ENCODE data around the gene SLC7A14.

Gene SLC7A14

DNA sequence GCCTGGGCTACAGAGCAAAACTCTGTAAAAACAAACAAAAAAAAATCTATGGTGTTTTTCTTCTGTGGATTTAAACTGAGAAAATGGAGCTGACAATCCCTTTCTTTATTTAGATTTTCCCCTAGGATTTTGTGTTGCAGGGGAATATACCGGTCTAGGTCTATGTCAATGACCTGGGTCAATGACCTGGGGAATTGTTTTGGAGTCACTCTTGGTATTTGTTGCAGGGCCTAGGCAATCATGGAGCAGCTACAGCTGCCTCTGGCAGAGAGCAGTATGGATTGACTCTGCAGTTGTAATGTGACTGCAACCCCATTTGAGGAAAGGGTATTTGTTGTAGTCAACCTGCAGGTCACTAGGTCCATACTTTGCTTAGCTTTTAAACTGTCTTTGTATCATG, 37.6 kb upstream of the SLC7A14 start:
- no peaks in the 10 kb centered on the region for H3K79me2 ChIP-seq (ENCODE audit: insufficient read depth, low read length)
- no peaks in the 10 kb centered on the region for H3K9me3 ChIP-seq (ENCODE audit: insufficient read depth, low read length, severe bottlenecking)
- TF ChIP-seq, protein P1, sequence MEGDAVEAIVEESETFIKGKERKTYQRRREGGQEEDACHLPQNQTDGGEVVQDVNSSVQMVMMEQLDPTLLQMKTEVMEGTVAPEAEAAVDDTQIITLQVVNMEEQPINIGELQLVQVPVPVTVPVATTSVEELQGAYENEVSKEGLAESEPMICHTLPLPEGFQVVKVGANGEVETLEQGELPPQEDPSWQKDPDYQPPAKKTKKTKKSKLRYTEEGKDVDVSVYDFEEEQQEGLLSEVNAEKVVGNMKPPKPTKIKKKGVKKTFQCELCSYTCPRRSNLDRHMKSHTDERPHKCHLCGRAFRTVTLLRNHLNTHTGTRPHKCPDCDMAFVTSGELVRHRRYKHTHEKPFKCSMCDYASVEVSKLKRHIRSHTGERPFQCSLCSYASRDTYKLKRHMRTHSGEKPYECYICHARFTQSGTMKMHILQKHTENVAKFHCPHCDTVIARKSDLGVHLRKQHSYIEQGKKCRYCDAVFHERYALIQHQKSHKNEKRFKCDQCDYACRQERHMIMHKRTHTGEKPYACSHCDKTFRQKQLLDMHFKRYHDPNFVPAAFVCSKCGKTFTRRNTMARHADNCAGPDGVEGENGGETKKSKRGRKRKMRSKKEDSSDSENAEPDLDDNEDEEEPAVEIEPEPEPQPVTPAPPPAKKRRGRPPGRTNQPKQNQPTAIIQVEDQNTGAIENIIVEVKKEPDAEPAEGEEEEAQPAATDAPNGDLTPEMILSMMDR (IDR thresholded peaks at IDR 0.05; ENCODE audit: borderline replicate concordance, extremely low read depth, low read length, poor library complexity, severe bottlenecking), result no peak
- TF ChIP-seq EZH2 (IDR thresholded peaks at IDR 0.05; ENCODE audit: borderline replicate concordance, low read depth, low read length, severe bottlenecking), result no peak
- H3K27me3 ChIP-seq (ENCODE audit: insufficient read depth, low read length, poor library complexity), result no peaks in the 10 kb centered on the region
- no peak overlapping the region for H2AFZ ChIP-seq (ENCODE audit: low read depth, low read length)
- no peaks in the 10 kb centered on the region for H3K4me1 ChIP-seq (ENCODE audit: insufficient read depth, low read length)
- no peak overlapping the region for H3K27ac ChIP-seq (ENCODE audit: low read length)
- DNase-seq (no peak), ATAC-seq (ENCODE audit: insufficient read depth, low read depth) (no peak)
- no peaks in the 10 kb centered on the region for H4K20me1 ChIP-seq (ENCODE audit: insufficient read depth, low read length)
- no peaks in the 10 kb centered on the region for H3K36me3 ChIP-seq (ENCODE audit: insufficient read depth, low read length)
- no peak overlapping the region for H3K4me2 ChIP-seq (ENCODE audit: insufficient read depth, low read length)
- H3K4me3 ChIP-seq (ENCODE audit: low read depth in 1 of 2, low read length in 2 of 2), result no peak overlapping the region
- no peak overlapping the region for H3K9ac ChIP-seq (ENCODE audit: low read depth, low read length)

DNA sequence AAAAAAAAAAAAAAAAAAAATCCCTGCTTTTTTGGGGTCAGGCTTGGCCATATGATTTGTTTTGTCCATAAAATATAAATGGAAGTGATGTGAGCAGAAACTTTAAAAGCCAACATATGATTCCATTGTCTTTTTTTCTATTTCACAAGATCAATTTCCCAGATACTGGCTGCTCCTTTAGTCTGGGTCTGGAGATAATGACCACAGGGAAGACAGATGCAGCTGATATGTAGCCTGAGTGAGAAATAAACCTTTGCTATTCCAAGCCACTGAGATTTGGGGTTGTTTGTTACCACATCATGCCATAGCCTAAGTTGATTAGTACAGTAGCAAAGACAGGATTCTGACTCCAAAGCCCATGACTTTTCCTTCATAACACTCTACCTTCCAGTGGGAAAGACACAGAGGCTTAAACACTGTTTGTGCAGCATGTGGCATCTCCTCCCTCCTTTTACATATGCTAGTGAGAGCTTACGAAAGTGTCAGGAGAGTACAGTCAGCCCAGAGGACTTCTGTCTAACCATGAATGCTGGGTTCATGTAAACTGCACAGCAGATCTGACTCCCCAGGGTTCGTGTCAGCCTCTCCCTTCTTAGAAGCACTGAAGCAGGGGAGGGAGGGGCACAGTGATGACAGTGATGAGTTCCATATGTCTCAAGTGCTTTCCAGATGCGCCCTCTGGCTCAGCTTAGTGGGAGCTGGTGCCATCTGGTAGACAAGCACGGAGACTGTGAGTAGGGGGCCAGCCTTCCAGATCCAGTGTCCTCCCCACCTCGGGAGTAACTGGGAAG, 36.7 kb upstream of the SLC7A14 start:
- DNase-seq (no peak), ATAC-seq (ENCODE audit: insufficient read depth, low read depth) (no peak)
- Histone ChIP-seq H3K36me3 (ENCODE audit: insufficient read depth, low read length) (no peaks in the 10 kb centered on the region), H3K27ac (ENCODE audit: low read length) (no peak overlapping the region), H2AFZ (ENCODE audit: low read depth, low read length) (no peak overlapping the region), H3K4me2 (ENCODE audit: insufficient read depth, low read length) (no peak overlapping the region), H3K9me3 (ENCODE audit: insufficient read depth, low read length, severe bottlenecking) (no peaks in the 10 kb centered on the region), H3K79me2 (ENCODE audit: insufficient read depth, low read length) (no peaks in the 10 kb centered on the region), H3K9ac (ENCODE audit: low read depth, low read length) (no peak overlapping the region), H3K27me3 (ENCODE audit: insufficient read depth, low read length, poor library complexity) (no peaks in the 10 kb centered on the region), H4K20me1 (ENCODE audit: insufficient read depth, low read length) (no peaks in the 10 kb centered on the region), H3K4me3 (ENCODE audit: low read depth in 1 of 2, low read length in 2 of 2) (no peak overlapping the region), H3K4me1 (ENCODE audit: insufficient read depth, low read length) (no peaks in the 10 kb centered on the region)
- TF ChIP-seq EZH2 (IDR thresholded peaks at IDR 0.05; ENCODE audit: borderline replicate concordance, low read depth, low read length, severe bottlenecking), result no peak

DNA sequence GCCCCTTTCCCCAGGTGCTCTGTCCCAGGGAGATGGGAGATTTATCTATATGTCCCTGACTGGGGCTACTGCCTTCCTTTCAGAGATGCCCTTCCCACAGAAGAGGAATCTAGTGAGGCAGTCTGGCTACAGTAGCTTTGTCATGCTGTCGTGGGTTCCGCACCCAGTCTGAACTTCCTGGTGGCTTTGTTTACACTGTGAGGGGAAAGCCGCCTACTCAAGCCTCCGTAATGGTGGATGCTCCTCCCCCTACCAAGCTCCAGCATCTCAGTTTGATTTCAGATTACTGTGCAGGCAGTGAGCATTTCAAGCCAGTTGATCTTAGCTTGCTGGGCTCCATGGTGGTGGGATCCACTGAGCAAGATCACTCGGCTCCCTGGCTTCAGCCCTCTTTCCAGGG, 35.4 kb upstream of the SLC7A14 start:
- DNase-seq, result no peak
- Histone ChIP-seq H3K4me3 (ENCODE audit: low read depth in 1 of 2, low read length in 2 of 2) (no peak overlapping the region), H2AFZ (ENCODE audit: low read depth, low read length) (no peak overlapping the region), H3K4me1 (ENCODE audit: insufficient read depth, low read length) (no peaks in the 10 kb centered on the region), H3K9ac (ENCODE audit: low read depth, low read length) (no peak overlapping the region), H3K27ac (ENCODE audit: low read length) (no peak overlapping the region), H3K9me3 (ENCODE audit: insufficient read depth, low read length, severe bottlenecking) (no peaks in the 10 kb centered on the region), H3K27me3 (ENCODE audit: insufficient read depth, low read length, poor library complexity) (no peaks in the 10 kb centered on the region), H3K36me3 (ENCODE audit: insufficient read depth, low read length) (no peaks in the 10 kb centered on the region), H3K79me2 (ENCODE audit: insufficient read depth, low read length) (no peaks in the 10 kb centered on the region), H4K20me1 (ENCODE audit: insufficient read depth, low read length) (no peaks in the 10 kb centered on the region), H3K4me2 (ENCODE audit: insufficient read depth, low read length) (no peak overlapping the region)
- no peak for TF ChIP-seq EZH2 (IDR thresholded peaks at IDR 0.05; ENCODE audit: borderline replicate concordance, low read depth, low read length, severe bottlenecking)
- TF ChIP-seq, protein P1 (IDR thresholded peaks at IDR 0.05; ENCODE audit: borderline replicate concordance, extremely low read depth, low read length, poor library complexity, severe bottlenecking), result no peak
- ATAC-seq (ENCODE audit: insufficient read depth, low read depth), result no peak

DNA sequence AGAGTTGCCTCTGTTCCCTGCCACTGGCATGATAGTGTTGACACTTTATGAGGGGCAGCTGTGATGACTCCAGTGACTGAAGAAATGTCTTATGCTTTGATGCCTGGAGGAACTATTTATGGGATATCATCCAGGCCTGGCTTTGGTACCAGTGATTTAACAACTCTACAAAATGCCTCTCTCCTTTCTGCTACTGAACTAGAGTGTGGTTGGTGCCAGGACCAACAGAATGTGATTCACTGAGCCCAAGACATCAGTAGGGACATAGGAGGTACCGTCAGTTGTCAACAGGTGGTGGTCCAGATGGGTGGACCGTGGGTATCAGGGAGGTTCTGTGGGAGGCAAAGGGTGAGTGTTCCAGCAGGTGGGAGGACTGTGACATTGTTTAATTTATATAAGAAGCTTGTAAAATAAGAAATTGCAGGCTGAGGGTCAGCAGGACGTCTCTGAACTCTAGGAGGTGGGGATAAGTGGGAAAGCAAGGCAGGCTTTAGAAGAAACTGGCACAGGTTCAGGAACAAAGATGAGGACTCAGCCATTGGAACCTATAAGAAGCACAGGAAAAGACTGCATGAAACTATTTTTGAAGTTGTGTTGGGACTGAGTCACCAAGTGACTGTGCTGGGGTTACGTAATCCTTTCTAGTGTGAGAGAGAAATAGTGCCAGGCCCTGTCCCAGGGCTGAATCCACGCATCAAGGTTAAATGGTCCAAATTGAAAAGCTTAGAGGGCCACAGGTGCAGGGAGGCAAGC, 28.5 kb upstream of the SLC7A14 start:
- ATAC-seq (ENCODE audit: insufficient read depth, low read depth), result no peak
- Histone ChIP-seq H3K27ac (ENCODE audit: low read length) (no peak overlapping the region), H3K9ac (ENCODE audit: low read depth, low read length) (no peak overlapping the region), H3K79me2 (ENCODE audit: insufficient read depth, low read length) (no peaks in the 10 kb centered on the region), H2AFZ (ENCODE audit: low read depth, low read length) (no peak overlapping the region), H3K4me2 (ENCODE audit: insufficient read depth, low read length) (no peak overlapping the region), H3K27me3 (ENCODE audit: insufficient read depth, low read length, poor library complexity) (no peaks in the 10 kb centered on the region), H3K36me3 (ENCODE audit: insufficient read depth, low read length) (no peaks in the 10 kb centered on the region), H3K4me1 (ENCODE audit: insufficient read depth, low read length) (no peaks in the 10 kb centered on the region), H3K9me3 (ENCODE audit: insufficient read depth, low read length, severe bottlenecking) (no peaks in the 10 kb centered on the region), H3K4me3 (ENCODE audit: low read depth in 1 of 2, low read length in 2 of 2) (no peak overlapping the region), H4K20me1 (ENCODE audit: insufficient read depth, low read length) (no peaks in the 10 kb centered on the region)
- DNase-seq, result no peak
- TF ChIP-seq, protein P1 (IDR thresholded peaks at IDR 0.05; ENCODE audit: borderline replicate concordance, extremely low read depth, low read length, poor library complexity, severe bottlenecking), result no peak
- TF ChIP-seq EZH2 (IDR thresholded peaks at IDR 0.05; ENCODE audit: borderline replicate concordance, low read depth, low read length, severe bottlenecking), result no peak
